Measurements from ENCODE around the gene ATG7. TPM values are rescaled to one million over a fixed set of nuclear protein-coding genes. Genes with fewer than 3 reads are reported as not detected.

ATG7 gene
- total RNA-seq, 1 donor, result 97.9 TPM

DNA sequence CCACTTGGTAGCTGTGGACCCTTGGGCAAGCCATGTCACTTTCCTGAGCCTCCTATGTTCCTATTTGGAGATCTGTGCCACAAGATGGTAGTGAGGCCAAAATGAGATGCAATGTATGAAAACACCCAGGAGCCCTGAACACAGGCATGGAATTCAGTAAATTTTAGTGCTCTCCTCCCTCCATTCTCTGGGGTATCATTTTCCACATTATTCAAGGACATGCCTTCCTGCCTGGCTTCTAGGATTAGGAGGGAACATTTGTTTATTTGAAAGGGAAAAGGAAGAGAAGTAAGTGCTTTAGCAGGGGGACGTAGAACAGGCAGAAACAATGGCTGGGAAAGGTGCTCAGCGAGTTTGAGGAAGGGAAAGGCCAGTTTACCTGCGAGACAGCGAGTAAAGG lies 98.8 kb downstream of the ATG7 start:
- H3K4me3 ChIP-seq (ENCODE audit: low read depth, low read length), result no peak overlapping the region
- no peak for DNase-seq (ENCODE audit: low read depth)
- TF ChIP-seq, protein P1, sequence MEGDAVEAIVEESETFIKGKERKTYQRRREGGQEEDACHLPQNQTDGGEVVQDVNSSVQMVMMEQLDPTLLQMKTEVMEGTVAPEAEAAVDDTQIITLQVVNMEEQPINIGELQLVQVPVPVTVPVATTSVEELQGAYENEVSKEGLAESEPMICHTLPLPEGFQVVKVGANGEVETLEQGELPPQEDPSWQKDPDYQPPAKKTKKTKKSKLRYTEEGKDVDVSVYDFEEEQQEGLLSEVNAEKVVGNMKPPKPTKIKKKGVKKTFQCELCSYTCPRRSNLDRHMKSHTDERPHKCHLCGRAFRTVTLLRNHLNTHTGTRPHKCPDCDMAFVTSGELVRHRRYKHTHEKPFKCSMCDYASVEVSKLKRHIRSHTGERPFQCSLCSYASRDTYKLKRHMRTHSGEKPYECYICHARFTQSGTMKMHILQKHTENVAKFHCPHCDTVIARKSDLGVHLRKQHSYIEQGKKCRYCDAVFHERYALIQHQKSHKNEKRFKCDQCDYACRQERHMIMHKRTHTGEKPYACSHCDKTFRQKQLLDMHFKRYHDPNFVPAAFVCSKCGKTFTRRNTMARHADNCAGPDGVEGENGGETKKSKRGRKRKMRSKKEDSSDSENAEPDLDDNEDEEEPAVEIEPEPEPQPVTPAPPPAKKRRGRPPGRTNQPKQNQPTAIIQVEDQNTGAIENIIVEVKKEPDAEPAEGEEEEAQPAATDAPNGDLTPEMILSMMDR (IDR thresholded peaks at IDR 0.05; ENCODE audit: insufficient read depth, low read length), result no peak

DNA sequence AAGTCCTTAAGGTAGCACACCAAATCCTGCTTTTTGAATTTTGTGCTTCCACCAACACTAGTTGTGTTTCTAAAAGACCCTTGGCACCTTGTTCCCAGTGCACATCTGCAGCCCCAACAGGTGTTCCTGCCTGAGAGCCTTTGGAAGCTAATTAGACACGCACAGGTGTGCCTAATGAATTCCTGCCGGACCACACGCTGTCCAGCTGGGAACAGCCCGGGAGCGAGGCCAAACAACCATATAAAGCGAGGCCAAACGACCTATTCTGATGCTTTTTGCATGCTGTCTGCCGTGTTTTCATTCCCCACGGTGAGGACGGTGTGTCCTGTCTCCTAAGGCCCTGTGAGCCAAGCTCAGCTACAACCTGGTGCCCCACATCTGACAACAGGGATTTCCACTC lies 99.5 kb downstream of the ATG7 start:
- DNase-seq (ENCODE audit: low read depth), result no peak
- no peak overlapping the region for H3K4me3 ChIP-seq (ENCODE audit: low read depth, low read length)
- TF ChIP-seq, protein P1 (IDR thresholded peaks at IDR 0.05; ENCODE audit: insufficient read depth, low read length), result no peak

DNA sequence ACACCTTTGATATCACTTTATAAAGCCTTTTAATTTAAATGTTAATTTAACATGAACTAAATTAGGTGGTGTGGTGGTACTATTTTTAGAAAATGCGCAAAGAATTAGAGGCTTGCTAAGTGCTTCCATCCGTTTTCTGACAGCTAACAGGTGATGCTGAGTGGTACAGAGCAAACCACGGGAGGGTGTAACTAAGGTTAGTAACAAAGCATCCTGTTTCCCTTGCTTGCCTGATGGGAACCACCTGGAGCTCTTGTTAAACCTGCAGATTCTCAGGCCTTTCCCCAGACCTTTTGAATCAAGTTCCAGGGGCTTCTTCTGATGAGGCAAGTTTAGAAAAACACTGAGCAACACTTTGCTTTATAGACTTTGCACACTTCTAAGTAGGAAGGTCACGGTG lies 101.0 kb downstream of the ATG7 start:
- no peak overlapping the region for H3K4me3 ChIP-seq (ENCODE audit: low read depth, low read length)
- TF ChIP-seq, protein P1 (IDR thresholded peaks at IDR 0.05; ENCODE audit: insufficient read depth, low read length), result no peak
- no peak for DNase-seq (ENCODE audit: low read depth)

DNA sequence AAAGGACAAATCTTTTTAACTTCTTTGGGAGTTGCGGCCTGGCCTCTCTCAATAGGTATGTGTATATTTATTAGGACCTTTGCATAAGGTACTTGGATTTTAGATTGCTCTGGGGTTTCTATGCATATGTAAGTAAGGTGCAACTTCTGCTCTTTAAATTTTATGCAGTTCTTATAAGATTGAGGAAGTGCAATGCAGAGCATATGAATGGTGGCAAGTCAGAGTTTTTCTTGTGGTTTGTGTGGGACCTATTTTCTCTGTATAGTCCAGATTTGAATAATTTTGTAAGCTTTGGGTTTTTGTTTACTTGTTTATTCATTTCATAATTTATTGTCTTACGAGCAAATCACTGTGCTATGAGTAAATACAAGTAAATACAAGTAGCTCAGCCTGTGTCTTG lies 101.5 kb downstream of the ATG7 start:
- TF ChIP-seq, protein P1 (IDR thresholded peaks at IDR 0.05; ENCODE audit: insufficient read depth, low read length), result no peak
- DNase-seq (ENCODE audit: low read depth), result no peak
- no peak overlapping the region for H3K4me3 ChIP-seq (ENCODE audit: low read depth, low read length)

DNA sequence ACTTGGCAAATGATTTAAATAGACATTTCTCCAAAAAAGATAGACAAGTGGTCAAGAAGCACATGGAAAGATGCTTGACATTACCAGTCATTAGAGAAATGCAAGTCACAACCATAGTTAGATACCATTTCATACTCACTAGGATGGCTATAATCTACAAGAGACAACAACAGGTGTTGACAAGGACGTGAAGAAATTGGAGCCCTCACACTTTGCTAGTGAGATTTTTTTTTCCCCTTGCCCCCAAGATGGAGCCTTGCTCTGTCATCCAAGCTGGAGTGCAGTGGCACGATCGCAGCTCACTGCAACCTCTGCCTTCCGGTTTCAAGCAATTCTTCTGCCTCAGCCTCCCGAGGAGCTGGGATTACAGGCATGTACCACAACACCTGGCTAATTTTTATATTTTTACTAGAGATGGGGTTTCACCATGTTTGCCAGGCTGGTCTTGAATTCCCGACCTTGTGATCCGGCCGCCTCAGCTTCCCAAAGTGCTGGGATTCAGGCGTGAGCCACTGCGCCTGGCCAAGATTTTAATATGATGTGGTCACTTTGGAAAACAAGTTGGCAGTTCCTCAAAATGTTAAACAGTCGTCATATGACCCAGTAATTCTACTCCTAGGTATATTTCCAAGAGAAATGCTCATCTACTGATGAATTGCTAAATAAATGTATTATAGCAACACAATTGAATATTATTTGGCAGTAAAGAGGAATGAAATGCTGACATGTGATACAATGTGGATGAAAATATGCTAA lies 103.3 kb downstream of the ATG7 start:
- DNase-seq (ENCODE audit: low read depth), result peak; percentile 79
- TF ChIP-seq, protein P1 (IDR thresholded peaks at IDR 0.05; ENCODE audit: insufficient read depth, low read length), result no peak
- no peak overlapping the region for H3K4me3 ChIP-seq (ENCODE audit: low read depth, low read length)

DNA sequence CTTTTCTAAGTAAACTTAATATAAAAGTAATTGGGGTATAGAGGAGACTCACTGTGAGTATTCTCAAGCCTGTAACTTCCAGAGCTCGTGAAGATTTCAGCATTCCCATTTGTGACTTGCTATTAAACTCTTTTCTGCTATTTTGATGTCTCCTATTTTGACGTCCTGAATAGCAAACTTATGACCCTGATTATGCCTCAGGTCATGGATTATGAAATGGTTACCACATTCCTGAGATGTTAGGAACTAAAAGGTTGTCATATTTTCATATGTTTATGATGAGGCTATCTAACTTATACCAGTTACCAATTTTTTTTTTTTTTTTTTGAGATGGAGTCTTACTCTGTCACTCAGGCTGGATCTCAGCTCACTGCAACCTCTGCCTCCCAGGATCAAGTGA lies 105.5 kb downstream of the ATG7 start:
- TF ChIP-seq, protein P1 (IDR thresholded peaks at IDR 0.05; ENCODE audit: insufficient read depth, low read length), result no peak
- H3K4me3 ChIP-seq (ENCODE audit: low read depth, low read length), result no peak overlapping the region
- DNase-seq (ENCODE audit: low read depth), result no peak
